HG02973 (cell line): ENCODE measurements around the gene CALM3.
"Not testable (repeated sequence)": the region's sequence is repeated elsewhere in the genome, so short reads cannot be mapped to it uniquely, and the experiment has no call there.

Experiments
- ATAC-seq: cut with Tn5 transposase; IDR thresholded peaks from one replicate; pipeline ENCODE4 v1.9.1; 2021; ENCODE audit warnings: moderate library complexity; ENCODE audit not compliant: unreplicated experiment

CALM3 gene

GRCh38 chr19:46601318-46602224 lies at the start of gene CALM3:
Gene CALM3 (plus strand): TSS chr19:46601330. CDS start chr19:46601435, 105 bp downstream.
- ATAC-seq: no peak

- no peak for ATAC-seq
Observed at GRCh38 chr19:46552891-46553290, 48.2 kb upstream of the CALM3 start.

- ATAC-seq: no peak
Observed at GRCh38 chr19:46554161-46554560, 47.0 kb upstream of the CALM3 start.

GRCh38 chr19:46555628-46556280 lies 45.4 kb upstream of the CALM3 start:
- ATAC-seq: no peak

GRCh38 chr19:46556471-46556870 lies 44.7 kb upstream of the CALM3 start:
- not testable (repeated sequence) for ATAC-seq

- ATAC-seq: no peak
Observed at GRCh38 chr19:46559203-46559602, 41.9 kb upstream of the CALM3 start.

GRCh38 chr19:46559675-46560074 lies 41.5 kb upstream of the CALM3 start:
- not testable (repeated sequence) for ATAC-seq

GRCh38 chr19:46564701-46565100 lies 36.4 kb upstream of the CALM3 start:
- ATAC-seq: no peak

GRCh38 chr19:46571495-46571894 lies 29.6 kb upstream of the CALM3 start:
- no peak for ATAC-seq

- no peak for ATAC-seq
Observed at GRCh38 chr19:46573679-46574498, 27.2 kb upstream of the CALM3 start.

GRCh38 chr19:46574533-46574932 lies 26.6 kb upstream of the CALM3 start:
- ATAC-seq: no peak

- no peak for ATAC-seq
Observed at GRCh38 chr19:46578450-46578849, 22.7 kb upstream of the CALM3 start.

- no peak for ATAC-seq
Observed at GRCh38 chr19:46579361-46579879, 21.7 kb upstream of the CALM3 start.

- no peak for ATAC-seq
Observed at GRCh38 chr19:46580247-46580646, 20.9 kb upstream of the CALM3 start.

GRCh38 chr19:46585539-46585938 lies 15.6 kb upstream of the CALM3 start:
- no peak for ATAC-seq

- no peak for ATAC-seq
Observed at GRCh38 chr19:46586294-46586693, 14.8 kb upstream of the CALM3 start.

- no peak for ATAC-seq
Observed at GRCh38 chr19:46587861-46588260, 13.3 kb upstream of the CALM3 start.

- ATAC-seq: no peak
Observed at GRCh38 chr19:46591254-46591653, 9.9 kb upstream of the CALM3 start.

GRCh38 chr19:46591870-46592269 lies 9.3 kb upstream of the CALM3 start:
- no peak for ATAC-seq

- no peak for ATAC-seq
Observed at GRCh38 chr19:46596008-46596407, 5.1 kb upstream of the CALM3 start.

- no peak for ATAC-seq
Observed at GRCh38 chr19:46598372-46598917, 2.7 kb upstream of the CALM3 start.
